A673 (cell line): ENCODE data around the gene BSG. TPM values are rescaled to one million over a fixed set of nuclear protein-coding genes. Genes with fewer than 3 reads are reported as not detected.

ENCODE experiments used
- BruUV-seq: library from RNA; stranded (reverse); fragments of 400-500 nt; replicated peaks from 2 replicates; lab custom pipeline; 2021; lab: Mats Ljungman, UMichigan
- CTCF ChIA-PET: fragments of 300-600 bp; sonication (Branson Sonifier 250); formaldehyde crosslinking; loops from one replicate; lab custom pipeline; 2022; ENCODE audit warnings: antibody characterized with exemption; lab: Charles Lee
- POLR2A ChIA-PET: fragments of 300-600 bp; sonication (Branson Sonifier 250); formaldehyde crosslinking; loops from one replicate; lab custom pipeline; 2022; ENCODE audit warnings: antibody characterized with exemption; ENCODE audit not compliant: low non-redundant PET; lab: Charles Lee
- DNase-seq: peaks from one replicate; pipeline ENCODE4 v3.0.0-alpha.2; 2015; ENCODE audit warnings: low spot score
- H3K27ac ChIP-seq: fragments of 200-600 bp; sonication (generic); 2 replicates; pipeline ENCODE4 v1.5.1; 2016; ENCODE audit warnings: mixed run types, low read depth, mild to moderate bottlenecking, mixed read lengths, antibody characterized with exemption, low read length; ENCODE audit not compliant: poor library complexity, severe bottlenecking
- H3K27me3 ChIP-seq: fragments of 200-600 bp; sonication (generic); replicated peaks from 2 replicates; pipeline ENCODE4 v1.6.1; 2017; ENCODE audit warnings: mixed run types, low read depth, mild to moderate bottlenecking, mixed read lengths, antibody characterized with exemption, low read length; ENCODE audit not compliant: insufficient read depth, poor library complexity
- H3K36me3 ChIP-seq: fragments of 200-600 bp; sonication (generic); 2 replicates; pipeline ENCODE4 v1.6.1; 2016; ENCODE audit warnings: mixed run types, mild to moderate bottlenecking, mixed read lengths, antibody characterized with exemption, low read length; ENCODE audit not compliant: insufficient read depth, poor library complexity, severe bottlenecking
- H3K4me1 ChIP-seq: fragments of 200-600 bp; sonication (generic); 2 replicates; pipeline ENCODE4 v1.6.1; 2017; ENCODE audit warnings: mixed run types, mild to moderate bottlenecking, mixed read lengths, antibody characterized with exemption, low read length; ENCODE audit not compliant: insufficient read depth, poor library complexity, severe bottlenecking
- H3K4me3 ChIP-seq: fragments of 200-600 bp; sonication (generic); 2 replicates; pipeline ENCODE4 v1.5.1; 2016; ENCODE audit warnings: low read depth, mixed run types, mild to moderate bottlenecking, mixed read lengths, low read length; ENCODE audit not compliant: poor library complexity, severe bottlenecking
- H3K9me3 ChIP-seq: fragments of 200-600 bp; sonication (generic); 2 replicates; pipeline ENCODE4 v1.6.1; 2016; ENCODE audit warnings: mixed run types, low read depth, mild to moderate bottlenecking, mixed read lengths, antibody characterized with exemption, low read length; ENCODE audit not compliant: poor library complexity, severe bottlenecking
- EZH2 ChIP-seq: fragments of 200-600 bp; sonication (generic); IDR thresholded peaks from 2 replicates; pipeline ENCODE4 v1.6.1; 2017; ENCODE audit warnings: borderline replicate concordance, low read depth, mild to moderate bottlenecking, mixed read lengths, antibody characterized with exemption, low read length; ENCODE audit not compliant: poor library complexity, severe bottlenecking
- intact Hi-C: fragments of 100-400 bp; cut with micrococcal nuclease; formaldehyde crosslinking; loops from one replicate; pipeline ENCODE4 v1.10.0; 2022; ENCODE audit not compliant: unreplicated experiment
- total RNA-seq: library from RNA; stranded (reverse); gene quantifications from 2 replicates; pipeline ENCODE4 v1.2.3, GENCODE V29; 2021
- TF ChIP-seq, protein P1 (sequence below): fragments of 300-800, 200-600 bp; sonication (generic); conservative IDR thresholded peaks from 2 replicates; pipeline ENCODE4 v1.5.1; 2017; ENCODE audit warnings: low read depth, mild to moderate bottlenecking, antibody characterized with exemption, low read length, moderate library complexity, mixed read lengths

The BSG gene
- total RNA-seq, 1 experiment from 2014 or later: 865 TPM

GRCh38 chr19:589693-590395, 17.4 kb downstream of the BSG start, which contains the start of gene HCN2:
TSS of gene HCN2 (plus strand) at chr19:589881. CDS start at chr19:589946, 65 bp downstream.
- Histone ChIP-seq H3K4me3 (peak within 1 kb of the TSS; percentile 50), H3K27me3 (no peaks in the 10 kb centered on the region), H3K4me1 (peaks cover 23% of the 10 kb centered on the region), H3K27ac (no peak within 1 kb of the TSS), H3K36me3 (no peaks in the 10 kb centered on the region), H3K9me3 (no peaks in the 10 kb centered on the region)
- intact Hi-C loops: loop anchor here (5.0 kb wide), 2 partner anchors 37 to 142 kb away; no protein-coding TSS in a partner anchor
- POLR2A ChIA-PET: no interaction called here
- DNase-seq: no peak
- TF ChIP-seq, protein P1, sequence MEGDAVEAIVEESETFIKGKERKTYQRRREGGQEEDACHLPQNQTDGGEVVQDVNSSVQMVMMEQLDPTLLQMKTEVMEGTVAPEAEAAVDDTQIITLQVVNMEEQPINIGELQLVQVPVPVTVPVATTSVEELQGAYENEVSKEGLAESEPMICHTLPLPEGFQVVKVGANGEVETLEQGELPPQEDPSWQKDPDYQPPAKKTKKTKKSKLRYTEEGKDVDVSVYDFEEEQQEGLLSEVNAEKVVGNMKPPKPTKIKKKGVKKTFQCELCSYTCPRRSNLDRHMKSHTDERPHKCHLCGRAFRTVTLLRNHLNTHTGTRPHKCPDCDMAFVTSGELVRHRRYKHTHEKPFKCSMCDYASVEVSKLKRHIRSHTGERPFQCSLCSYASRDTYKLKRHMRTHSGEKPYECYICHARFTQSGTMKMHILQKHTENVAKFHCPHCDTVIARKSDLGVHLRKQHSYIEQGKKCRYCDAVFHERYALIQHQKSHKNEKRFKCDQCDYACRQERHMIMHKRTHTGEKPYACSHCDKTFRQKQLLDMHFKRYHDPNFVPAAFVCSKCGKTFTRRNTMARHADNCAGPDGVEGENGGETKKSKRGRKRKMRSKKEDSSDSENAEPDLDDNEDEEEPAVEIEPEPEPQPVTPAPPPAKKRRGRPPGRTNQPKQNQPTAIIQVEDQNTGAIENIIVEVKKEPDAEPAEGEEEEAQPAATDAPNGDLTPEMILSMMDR: no peak
- no peak for TF ChIP-seq EZH2
- BruUV-seq: no TSS peak
- CTCF ChIA-PET: no interaction called here

- H3K4me1 ChIP-seq: peaks cover 23% of the 10 kb centered on the region
- peak; percentile 71 for DNase-seq
- no TSS peak for BruUV-seq
- TF ChIP-seq, protein P1: no peak
- TF ChIP-seq EZH2: no peak
- no peaks in the 10 kb centered on the region for H3K27me3 ChIP-seq
- H3K4me3 ChIP-seq: peak overlapping the region; percentile 50
- H3K27ac ChIP-seq: no peak overlapping the region
- H3K9me3 ChIP-seq: no peaks in the 10 kb centered on the region
- CTCF ChIA-PET: no interaction called here
- intact Hi-C loops: no loop called here
- POLR2A ChIA-PET: no interaction called here
- H3K36me3 ChIP-seq: no peaks in the 10 kb centered on the region
Observed at GRCh38 chr19:590396-590745, 18.0 kb downstream of the BSG start.

DNA sequence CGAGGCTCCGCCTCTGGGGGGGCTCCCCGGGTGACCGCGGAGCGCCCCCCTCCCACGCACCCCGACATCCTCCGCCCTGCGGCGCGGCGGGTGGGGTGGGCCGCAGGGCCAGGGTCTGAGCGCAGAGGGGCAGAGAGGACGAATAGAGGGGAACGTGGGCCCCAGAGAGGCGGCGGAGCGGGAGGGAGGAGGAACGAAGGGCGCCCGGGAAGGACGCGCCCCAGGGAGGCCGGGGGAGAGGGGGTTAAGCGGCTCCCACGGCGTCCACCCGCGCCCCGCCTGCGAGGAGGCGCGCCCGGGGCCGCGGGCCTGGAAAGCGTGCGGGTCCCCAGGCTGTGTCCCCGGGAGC, 18.3 kb downstream of the BSG start:
- intact Hi-C loops: no loop called here
- no TSS peak for BruUV-seq
- TF ChIP-seq EZH2: no peak
- Histone ChIP-seq H3K27ac (no peak overlapping the region), H3K4me1 (peaks cover 23% of the 10 kb centered on the region), H3K4me3 (peak overlapping the region; percentile 50), H3K9me3 (no peaks in the 10 kb centered on the region), H3K27me3 (no peaks in the 10 kb centered on the region), H3K36me3 (no peaks in the 10 kb centered on the region)
- no peak for DNase-seq
- ChIA-PET CTCF (no interaction called here), POLR2A (no interaction called here)
